Activated gamma-delta T cell treated with Interleukin-2 at 50 U/mL for 16 hours (primary cell): Measurements from ENCODE around the gene GRM8.
"Not testable (repeated sequence)": the region's sequence is repeated elsewhere in the genome, so short reads cannot be mapped to it uniquely, and the experiment has no call there.

Experiments
- DNase-seq: peaks from one replicate; pipeline ENCODE4 v3.0.0-alpha.2; 2020

Gene GRM8

GRCh38 chr7:127021857-127022256 lies 230.9 kb downstream of the GRM8 start:
- no peak for DNase-seq

GRCh38 chr7:127021019-127021738 lies 231.6 kb downstream of the GRM8 start:
- DNase-seq: no peak

GRCh38 chr7:127018889-127019288 lies 233.9 kb downstream of the GRM8 start:
- DNase-seq: no peak

- DNase-seq: no peak
Observed at GRCh38 chr7:127017196-127017595, 235.5 kb downstream of the GRM8 start.

DNA sequence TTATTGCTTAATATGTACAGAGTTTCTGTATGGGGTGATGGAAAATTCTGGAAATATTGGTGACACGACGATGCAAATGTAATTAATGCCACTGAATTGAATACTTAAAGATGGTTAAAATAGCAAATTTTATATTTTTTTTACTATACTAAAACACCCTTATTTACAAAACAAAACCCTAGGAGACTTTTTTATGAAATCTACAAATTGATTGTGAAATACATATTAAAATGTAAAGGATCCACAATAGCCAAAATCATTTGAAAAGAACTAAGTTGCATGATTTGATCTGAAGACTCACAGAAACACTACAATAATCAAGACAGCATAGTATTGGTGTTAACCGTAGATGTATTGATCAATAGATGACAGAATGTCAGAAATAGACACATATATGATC lies 252.0 kb downstream of the GRM8 start:
- no peak for DNase-seq

- DNase-seq: no peak
Observed at GRCh38 chr7:126996659-126997058, 256.1 kb downstream of the GRM8 start.

DNA sequence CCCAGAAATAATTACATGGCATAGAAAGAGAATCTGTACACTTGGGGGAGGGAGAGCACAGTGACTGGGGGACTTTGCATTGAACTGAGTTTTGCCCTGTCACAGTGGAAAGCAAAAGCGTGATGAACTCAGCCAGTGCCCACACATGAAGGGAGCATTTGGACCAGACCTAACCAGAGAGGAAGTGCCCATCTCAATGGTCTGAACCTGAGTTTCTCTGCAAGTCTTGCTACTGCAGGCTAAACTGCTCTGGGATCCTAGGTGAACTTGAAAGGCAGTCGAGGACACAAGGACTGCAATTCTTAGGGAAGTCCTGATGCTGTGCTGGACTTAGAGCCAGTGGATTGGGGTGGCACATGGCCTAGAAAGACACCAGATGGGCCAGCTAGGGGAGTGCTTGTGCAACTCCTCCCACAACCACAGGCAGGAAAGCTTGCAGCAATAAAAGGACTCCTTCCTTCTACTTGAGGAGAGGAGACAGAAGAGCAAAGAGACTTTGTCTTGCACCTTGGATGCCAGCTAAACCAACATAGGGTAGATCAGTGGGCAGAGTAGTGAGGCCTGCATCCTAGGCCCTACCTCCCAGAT lies 259.0 kb downstream of the GRM8 start:
- DNase-seq: no peak

GRCh38 chr7:126988022-126988421 lies 264.7 kb downstream of the GRM8 start:
- no peak for DNase-seq

DNA sequence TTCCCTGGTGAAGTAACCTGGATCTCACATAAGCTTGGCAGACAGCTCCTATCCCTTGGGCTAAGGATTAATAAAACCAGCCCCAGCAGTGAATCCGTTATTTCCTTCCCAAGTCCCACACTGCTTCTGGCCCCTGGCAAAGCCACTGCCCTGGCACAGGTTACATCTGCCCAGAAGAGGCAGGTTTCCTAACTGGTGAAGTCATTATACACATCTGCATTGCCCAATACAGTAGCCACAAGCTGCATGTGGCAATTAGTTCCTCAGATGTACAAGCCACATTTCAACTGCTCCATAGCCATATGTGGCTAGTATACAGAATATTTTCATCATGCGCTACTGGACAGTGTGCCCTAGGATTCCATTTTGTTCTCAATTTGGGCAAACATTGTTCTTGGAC lies 273.0 kb downstream of the GRM8 start:
- no peak for DNase-seq

DNA sequence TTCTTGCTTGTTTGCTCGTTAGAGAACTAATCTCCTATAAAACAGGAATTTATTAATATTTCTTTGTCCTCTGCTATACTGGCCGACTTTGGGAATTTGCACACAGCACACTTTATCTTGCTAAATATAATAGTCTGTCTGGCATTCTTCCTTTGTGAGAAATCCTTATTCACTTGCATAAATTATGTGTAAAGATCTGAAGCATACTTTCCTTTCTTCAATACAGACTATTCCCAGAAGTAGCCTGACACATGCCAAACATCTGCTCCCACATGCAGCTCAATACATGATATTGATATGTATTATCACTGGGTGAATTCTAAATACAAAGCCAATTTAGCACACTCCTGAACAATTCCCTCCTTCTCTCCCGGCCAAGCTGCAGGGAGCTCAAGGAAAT lies 273.9 kb downstream of the GRM8 start:
- DNase-seq: no peak

DNA sequence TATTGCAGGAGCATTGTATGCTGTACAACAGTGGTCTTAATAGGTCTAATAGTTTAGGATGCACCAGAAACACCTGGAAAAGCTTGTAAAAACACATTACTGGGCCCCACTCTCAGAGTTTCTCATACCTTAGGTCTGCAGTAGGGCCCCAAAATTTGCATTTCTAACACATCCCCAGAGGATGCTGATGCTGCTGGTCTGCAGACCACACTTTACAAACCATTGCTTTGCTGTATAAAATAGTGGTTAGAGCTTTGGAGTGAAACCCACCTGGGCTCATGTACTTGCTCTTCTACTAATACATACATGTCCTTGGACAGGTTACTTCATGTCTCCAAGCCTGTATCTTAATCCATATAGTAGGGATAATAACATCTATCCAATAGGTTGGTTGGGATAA lies 279.7 kb downstream of the GRM8 start:
- DNase-seq: no peak

GRCh38 chr7:126972571-126972970 lies 280.2 kb downstream of the GRM8 start:
- DNase-seq: no peak

DNA sequence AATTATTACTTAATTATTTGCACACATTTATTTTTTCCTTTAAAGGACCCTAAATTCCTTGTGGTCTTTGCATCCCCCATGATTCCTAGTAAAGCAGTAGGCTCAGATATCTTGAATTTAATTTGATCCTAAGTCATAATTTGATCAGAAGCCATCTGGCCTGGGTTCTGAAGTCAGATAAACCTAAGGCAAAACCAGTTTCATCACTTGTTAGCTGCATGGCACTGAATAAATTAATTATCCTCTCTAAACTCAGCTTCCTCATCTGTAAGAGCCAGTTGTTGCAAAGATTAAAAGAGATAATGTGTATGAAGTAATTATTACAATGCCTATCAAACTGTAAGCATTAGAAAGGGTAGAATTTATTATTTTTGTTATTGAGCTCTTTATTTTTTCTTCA lies 293.1 kb downstream of the GRM8 start:
- no peak for DNase-seq

DNA sequence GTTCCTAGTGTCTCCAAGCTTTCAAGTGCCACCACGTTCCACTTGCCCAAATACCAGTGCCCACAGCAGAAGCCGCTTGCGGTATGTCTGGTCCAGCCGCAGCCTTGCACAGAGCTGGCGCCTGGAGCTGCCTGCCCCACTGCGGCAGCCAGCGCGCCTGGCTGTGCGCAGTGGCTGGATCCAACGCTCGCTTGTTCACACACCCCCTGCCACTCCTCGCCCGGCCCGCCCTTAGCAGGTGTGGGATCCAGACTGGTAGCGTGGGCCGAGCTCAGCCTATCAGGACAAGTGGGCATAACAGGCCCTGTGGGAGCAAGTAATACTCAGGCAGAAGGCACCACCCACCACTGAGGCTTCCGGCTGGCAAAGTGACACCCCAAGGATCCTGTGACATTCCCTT lies 294.4 kb downstream of the GRM8 start:
- no peak for DNase-seq

DNA sequence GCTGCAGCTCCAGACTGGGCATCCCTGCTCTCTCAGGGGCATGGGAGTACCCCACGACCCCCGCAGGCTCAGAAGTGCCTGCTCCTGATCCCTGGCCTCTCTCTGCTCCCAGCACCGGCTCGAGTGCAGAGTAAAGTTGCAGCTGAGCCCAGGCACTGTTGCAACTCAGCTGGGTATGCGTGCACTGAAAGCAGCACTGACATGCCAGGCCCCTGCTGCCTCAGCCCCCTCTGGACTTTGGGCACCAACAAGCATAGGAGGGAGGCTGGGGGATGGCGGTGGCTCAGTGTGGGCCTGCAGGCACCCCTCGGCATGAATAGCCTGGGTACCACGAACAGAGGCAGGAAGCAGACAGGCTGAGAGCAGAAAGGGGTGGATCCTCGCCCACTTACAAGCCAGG lies 295.3 kb downstream of the GRM8 start:
- no peak for DNase-seq

- no peak for DNase-seq
Observed at GRCh38 chr7:126953461-126953860, 299.3 kb downstream of the GRM8 start.

- no peak for DNase-seq
Observed at GRCh38 chr7:126948664-126949063, 304.1 kb downstream of the GRM8 start.

DNA sequence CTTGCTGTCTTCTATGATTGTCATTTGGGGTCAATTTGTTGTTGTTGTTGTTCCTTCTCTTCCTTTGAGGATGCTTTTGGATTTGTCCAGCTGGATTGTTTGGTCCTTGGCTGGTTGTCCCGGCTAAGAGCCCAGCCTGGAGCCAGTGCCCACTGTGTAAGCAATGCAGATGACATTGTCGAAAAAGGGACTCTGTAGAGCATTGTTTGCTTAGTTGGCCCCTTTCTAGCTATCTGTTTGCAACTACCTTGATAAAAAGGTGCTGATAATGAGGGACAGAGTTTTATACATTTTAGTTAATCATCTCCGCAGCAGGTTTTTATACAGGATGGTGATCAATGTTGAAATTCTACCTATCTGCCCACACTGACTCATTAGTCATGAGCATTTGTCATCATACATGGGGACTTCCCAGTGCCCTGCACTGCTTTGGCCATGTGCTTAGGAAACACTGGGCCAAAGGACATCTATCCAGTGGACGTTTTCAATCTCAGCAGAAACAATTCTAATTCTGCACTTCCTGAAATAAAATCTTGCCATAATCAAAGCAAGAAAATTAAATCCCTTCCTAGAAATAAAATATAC lies 311.9 kb downstream of the GRM8 start:
- no peak for DNase-seq

- DNase-seq: no peak
Observed at GRCh38 chr7:126937171-126937570, 315.6 kb downstream of the GRM8 start.

DNA sequence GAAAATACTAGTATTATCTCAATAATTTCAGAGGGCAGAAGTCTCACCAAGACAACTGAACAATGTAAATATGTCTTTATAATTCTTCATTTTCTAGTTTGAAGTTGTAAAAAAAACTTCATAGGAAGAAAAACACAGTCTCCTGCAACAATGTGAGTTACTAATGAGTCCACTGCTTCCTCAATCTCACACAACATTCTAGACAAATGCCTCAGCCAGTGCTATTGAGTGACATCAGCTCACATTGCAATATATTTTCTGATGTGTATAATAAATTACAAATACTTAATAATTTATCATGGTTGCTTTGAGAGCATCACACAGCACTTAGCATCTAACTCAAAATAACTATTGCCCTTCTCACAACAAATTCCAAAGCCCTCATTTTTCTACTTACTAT lies 321.2 kb downstream of the GRM8 start:
- DNase-seq: no peak

DNA sequence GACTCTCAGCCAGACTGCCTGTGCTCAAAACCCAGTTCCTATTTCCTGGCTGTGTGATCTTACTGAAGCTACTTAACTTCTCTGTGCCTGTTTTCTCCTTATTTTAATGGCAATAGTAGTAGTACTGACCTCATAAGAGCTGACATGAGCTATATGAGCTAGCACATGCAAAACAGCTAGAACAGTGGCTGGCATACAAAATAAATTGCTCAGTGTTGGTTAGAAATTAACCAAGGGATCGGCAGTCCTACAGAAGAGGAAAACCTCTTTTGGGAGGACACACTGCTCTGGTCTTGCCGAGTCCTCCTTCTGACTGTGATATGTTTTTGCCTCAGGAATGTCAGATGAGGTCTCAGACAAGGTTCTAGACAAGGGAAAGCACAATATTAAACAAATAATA lies 322.6 kb downstream of the GRM8 start:
- DNase-seq: no peak

GRCh38 chr7:126924477-126924876 lies 328.3 kb downstream of the GRM8 start:
- no peak for DNase-seq

- not testable (repeated sequence) for DNase-seq
Observed at GRCh38 chr7:126911627-126912026, 341.1 kb downstream of the GRM8 start.

DNA sequence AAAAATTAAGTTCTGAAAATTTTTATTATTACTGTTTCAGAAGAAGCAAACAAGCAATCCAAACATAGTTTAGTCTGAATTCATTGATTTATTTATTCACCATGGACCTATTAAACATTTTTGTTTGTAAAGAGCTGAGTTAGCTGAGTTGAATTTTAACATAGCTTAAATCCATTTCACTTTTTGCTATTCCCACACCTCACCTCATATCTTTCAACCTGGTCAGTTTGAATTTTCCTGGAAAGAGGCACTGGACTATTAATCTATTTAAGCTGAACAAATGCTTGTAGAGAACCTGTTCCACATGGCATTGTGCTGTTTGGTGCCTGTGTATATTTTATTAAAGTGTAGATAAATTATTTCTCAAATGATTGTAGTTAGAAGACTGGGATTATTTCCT lies 344.2 kb downstream of the GRM8 start:
- DNase-seq: not testable (repeated sequence)

- not testable (repeated sequence) for DNase-seq
Observed at GRCh38 chr7:126907657-126908056, 345.1 kb downstream of the GRM8 start.
